ENCODE results near the gene CLDN6.
"Not testable (repeated sequence)": the region's sequence is repeated elsewhere in the genome, so short reads cannot be mapped to it uniquely, and the experiment has no call there.

The CLDN6 gene, protein sequence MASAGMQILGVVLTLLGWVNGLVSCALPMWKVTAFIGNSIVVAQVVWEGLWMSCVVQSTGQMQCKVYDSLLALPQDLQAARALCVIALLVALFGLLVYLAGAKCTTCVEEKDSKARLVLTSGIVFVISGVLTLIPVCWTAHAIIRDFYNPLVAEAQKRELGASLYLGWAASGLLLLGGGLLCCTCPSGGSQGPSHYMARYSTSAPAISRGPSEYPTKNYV
- total RNA-seq = 0 to 0.04 reads per million in 2 donors

- DNase-seq = no peak
These were observed at the start of gene CLDN6 for GRCh38 chr16:3017794-3018506. TSS of gene CLDN6 (minus strand) at chr16:3018183. CDS start at chr16:3016021, 2,162 bp downstream.

DNA sequence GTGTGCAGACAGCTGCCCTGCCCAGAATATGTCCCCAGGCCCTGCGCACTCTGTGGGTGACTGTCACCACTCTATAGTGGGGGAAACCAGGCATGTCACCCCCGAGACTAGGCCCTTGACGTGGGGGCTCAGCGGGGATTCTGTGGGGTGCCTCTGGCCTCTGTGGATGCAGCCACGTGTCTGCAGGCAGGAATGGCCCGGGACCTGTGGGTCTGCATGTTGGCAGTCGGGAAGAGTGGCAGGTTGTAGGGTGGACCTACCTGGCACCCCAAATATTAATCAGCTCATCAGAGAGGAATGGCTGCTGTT lies 48.4 kb upstream of the CLDN6 start:
- DNase-seq = no peak

- no peak for DNase-seq
These were observed 47.9 kb upstream of the CLDN6 start for GRCh38 chr16:3065742-3066439.

DNA sequence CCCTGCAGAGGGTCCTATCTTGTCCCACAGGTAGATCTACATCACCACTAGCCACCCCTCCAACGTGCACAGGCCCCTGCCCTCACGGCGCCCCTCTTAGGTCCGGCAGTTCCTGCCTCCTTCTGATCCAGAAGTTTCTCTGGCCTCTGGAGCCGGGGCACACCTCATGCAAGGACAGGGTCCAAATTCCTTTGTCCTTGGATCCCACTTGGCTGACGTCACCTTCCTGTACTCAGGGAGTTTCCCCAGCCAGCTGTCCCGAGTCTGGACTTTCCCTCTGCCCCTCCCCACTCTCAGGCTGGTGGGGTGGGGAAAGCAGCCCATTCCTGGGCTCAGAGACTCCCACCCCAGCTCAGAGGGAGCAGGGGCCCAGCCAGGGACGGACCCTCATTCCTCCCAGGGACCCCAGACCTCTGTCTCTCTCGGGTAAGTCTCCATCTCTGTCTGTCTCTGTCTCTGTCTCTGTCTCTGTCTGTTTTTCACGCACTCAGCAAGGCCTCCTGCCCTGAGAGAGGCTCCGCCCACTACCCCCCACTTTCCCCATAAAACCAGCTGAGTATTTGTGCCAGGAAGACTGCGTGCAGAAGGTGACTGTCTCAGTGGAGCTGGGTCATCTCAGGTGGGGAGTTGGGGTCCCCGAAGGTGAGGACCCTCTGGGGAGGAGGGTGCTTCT lies 47.2 kb upstream of the CLDN6 start, which contains the start of gene IL32:
Gene IL32 (plus strand): TSS at position 572 of the 673 bp plus-strand sequence. CDS start 172 bp downstream, outside the sequence.
- no peak for DNase-seq

- DNase-seq = no peak
These were observed 45.8 kb upstream of the CLDN6 start for GRCh38 chr16:3063625-3064386.

GRCh38 chr16:3062553-3062952 lies 44.6 kb upstream of the CLDN6 start:
- no peak for DNase-seq

GRCh38 chr16:3060339-3061127 lies 42.5 kb upstream of the CLDN6 start:
- no peak for DNase-seq

DNA sequence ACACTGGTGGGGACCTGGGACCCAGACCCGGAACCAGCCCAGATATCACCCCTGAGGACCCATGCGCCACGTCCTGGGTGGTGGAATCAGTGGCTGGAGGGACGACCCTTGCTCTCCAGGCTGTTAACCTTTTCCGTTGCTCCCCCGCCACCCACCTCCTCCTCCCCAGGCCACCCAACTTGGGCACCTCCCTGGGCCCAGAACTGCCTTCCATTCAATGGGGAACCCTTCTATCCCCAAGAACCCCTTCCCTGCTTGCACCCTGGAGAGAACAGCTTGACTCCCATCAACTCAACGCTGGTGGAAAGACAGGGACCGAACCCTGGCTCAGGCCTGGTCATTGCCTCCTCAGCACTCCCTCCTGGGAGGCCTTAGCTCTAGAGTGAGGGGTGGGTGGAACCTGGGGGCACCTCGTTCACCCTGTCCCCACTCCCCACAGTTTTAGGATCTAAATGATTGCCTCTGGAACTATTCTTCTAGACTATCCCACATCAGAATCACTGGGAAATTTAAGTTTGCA lies 41.8 kb upstream of the CLDN6 start:
- no peak for DNase-seq

DNA sequence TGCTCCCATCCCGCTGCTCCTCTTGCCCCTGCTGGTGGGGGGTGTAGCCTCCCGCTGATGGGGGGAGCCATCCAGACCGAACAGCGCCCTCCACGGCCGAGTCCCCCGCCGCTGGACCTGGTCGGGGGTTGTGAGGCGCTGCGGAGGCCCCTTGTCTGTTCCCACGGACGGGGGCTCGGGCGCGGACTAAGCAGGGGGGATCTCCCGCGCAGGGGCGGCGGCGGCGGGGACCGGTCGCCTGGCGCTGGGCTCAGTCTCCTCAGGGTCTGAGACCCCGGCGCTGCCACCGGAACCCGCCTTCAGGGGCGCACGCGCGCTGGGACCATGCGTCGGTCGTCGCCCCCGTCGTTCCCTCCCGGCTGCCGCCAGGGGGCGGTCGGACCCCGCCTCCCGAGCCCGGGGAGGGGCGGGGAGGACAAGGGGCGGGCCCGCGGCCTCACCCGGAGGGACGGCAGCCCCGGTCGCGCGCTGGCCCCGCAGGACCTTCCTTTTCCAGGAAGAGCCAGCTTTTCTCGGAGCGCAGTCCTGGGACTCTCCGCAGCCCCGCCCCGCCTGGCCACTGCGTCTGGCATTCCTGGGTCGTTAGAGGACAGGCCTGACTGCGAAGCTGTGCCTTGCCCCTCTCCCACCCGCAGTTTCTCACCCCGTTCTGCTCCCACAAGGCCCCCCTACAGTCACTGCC lies 41.2 kb upstream of the CLDN6 start:
- peak; percentile 81 for DNase-seq

- DNase-seq = no peak
These were observed 40.4 kb upstream of the CLDN6 start for GRCh38 chr16:3058139-3059030.

- no peak for DNase-seq
These were observed 39.5 kb upstream of the CLDN6 start for GRCh38 chr16:3057181-3058138.

DNA sequence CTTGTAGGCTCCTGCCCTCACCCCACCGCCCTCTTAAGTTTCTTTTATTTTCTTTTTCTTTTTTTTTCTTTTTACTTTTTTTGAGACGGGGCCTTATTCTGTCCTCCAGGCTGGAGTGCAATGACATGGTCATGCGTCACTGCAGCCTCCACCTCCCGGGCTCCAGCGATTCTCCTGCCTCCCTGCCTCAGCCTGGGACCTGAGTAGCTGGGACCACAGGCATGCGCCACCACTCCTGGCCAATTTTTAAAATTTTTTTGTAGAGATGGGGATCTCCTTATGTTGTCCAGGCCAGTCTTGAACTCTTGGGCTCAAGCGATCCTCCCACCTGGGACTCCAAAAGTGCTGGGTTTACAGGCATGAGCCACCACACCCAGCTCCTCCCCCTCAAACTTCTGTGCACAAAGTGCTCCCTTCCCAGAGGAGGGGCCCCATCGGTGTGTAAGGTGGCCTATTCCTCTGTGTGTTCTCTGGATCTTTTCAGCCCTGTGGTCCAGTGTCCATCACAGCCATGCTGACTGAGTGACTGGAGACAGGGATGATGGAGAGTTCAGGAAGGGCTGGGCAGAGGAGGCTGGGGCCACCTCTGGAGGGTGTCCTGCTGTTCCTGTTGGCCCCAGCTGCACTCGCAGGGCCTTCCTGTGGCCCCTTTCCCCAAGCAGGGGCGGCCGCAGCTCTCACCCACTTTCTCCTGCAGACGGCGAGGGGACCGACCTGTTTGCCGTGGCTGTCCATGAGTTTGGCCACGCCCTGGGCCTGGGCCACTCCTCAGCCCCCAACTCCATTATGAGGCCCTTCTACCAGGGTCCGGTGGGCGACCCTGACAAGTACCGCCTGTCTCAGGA lies 38.6 kb upstream of the CLDN6 start:
- DNase-seq = no peak

DNA sequence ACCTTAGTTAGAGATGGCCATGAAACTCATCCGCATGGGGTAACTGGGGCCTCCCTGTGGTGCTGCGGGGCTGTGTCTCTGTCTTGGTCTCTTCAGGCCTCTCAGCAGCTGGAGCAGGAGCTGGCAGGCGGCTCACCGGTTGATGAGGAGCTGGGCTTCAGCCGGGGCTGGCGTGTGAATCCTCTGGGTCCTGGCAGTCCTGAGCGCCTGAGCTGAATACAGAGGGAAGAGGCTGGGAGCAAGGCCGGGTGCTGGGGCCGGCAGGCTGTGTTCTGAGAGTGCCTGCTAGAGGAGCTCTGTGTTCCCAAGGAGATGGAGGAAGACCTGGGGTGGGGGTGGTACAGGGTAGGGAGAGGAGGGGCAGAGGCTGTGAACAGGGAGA lies 37.7 kb upstream of the CLDN6 start:
- not testable (repeated sequence) for DNase-seq

DNA sequence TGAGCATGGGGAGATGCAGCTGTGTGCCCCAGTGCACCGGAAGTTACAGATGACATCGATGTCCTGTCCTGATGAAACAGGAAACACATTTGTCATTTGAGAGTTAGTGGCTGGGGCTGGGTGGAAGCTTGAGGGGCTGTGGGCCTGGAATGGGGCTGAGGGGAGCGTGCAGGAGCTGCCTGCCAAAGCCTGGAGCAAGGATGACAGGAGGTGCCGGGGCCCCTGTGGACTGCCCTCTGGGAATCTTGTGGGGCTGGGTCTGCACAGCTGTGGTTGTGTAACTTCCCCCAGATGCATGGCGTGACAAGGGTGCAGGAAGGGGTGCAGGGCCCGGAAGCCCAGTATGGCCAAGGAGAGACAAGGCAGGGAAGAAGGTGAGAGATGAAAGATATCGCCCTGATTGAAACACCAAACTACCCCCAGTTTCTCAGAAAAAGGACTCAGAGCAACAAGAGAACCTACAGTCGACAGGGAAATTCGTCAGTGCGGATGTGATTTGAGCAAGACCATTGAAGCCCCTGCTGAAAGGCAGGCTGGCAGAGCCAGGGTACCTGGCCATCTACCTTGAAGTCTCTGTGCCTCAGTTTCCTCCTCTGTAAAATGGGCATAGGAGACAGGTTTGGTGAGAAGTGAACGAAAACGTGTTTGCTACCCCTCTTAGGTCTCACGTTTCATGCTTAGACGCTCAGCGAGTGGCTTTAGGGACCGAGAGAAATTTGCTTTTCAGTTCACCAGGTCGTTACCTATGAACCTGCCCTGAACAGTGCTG lies 37.2 kb upstream of the CLDN6 start:
- no peak for DNase-seq

DNA sequence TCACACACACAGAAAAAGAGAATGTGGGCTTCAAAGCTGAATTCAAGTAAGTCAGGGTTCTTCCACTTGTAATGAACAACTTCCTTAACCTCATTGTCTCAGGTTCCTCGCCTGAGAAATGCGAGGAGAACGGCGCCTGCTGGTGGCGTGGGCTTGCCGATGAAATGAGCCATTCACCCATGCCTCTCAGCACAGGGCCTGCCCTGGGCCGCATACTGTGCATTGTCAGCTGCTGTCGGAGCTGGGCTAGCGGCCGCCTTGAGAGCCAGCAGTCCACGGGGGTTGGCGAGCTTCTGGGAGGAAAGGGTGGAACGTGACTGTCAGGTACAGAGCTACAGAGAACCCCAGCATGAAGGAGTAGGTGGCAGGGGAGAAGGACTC lies 35.3 kb upstream of the CLDN6 start:
- not testable (repeated sequence) for DNase-seq

GRCh38 chr16:3052571-3053329 lies 34.8 kb upstream of the CLDN6 start:
- DNase-seq = not testable (repeated sequence)

Measured in activated gamma-delta T cell (primary cell).